HEK293 (cell line): Measurements from ENCODE around the gene CD59.

Experiments
- GLI4 ChIP-seq: fragments of 450-650 bp; formaldehyde crosslinking; IDR thresholded peaks from 2 replicates; pipeline ENCODE4 v1.5.1; 2016; ENCODE audit warnings: missing biosample characterization, missing genetic modification characterization
- YY1 ChIP-seq: fragments of 450-650 bp; formaldehyde crosslinking; IDR thresholded peaks from 2 replicates; pipeline ENCODE4 v1.5.1; 2018; ENCODE audit warnings: missing biosample characterization, missing genetic modification characterization
- ZBTB21 ChIP-seq: fragments of 450-650 bp; formaldehyde crosslinking; IDR thresholded peaks from 2 replicates; pipeline ENCODE4 v1.5.1; 2017; ENCODE audit warnings: missing biosample characterization, missing genetic modification characterization
- ZNF501 ChIP-seq: fragments of 450-650 bp; formaldehyde crosslinking; IDR thresholded peaks from 2 replicates; pipeline ENCODE4 v1.5.1; 2016; ENCODE audit warnings: missing biosample characterization, missing genetic modification characterization
- ZNF544 ChIP-seq: fragments of 450-650 bp; formaldehyde crosslinking; IDR thresholded peaks from 2 replicates; pipeline ENCODE4 v1.5.0; 2017; ENCODE audit warnings: missing biosample characterization, missing genetic modification characterization
- ZNF776 ChIP-seq: fragments of 450-650 bp; formaldehyde crosslinking; IDR thresholded peaks from 2 replicates; pipeline ENCODE4 v1.5.0; 2017; ENCODE audit warnings: missing biosample characterization, missing genetic modification characterization, borderline replicate concordance
- ZSCAN30 ChIP-seq: fragments of 450-650 bp; IDR thresholded peaks from 2 replicates; pipeline ENCODE4 v1.5.1; 2018; ENCODE audit warnings: missing biosample characterization, mild to moderate bottlenecking, missing genetic modification characterization, moderate library complexity
- TF ChIP-seq, protein P1 (sequence below): fragments of 450-650 bp; formaldehyde crosslinking; IDR thresholded peaks from 2 replicates; pipeline ENCODE4 v1.5.1; 2016; ENCODE audit warnings: missing biosample characterization, missing genetic modification characterization
- TF ChIP-seq, protein P2 (sequence below): fragments of 450-650 bp; formaldehyde crosslinking; IDR thresholded peaks from 2 replicates; pipeline ENCODE4 v1.5.1; 2016; ENCODE audit warnings: missing biosample characterization, missing genetic modification characterization
- TF ChIP-seq, protein P3 (sequence below): fragments of 450-650 bp; formaldehyde crosslinking; IDR thresholded peaks from 2 replicates; pipeline ENCODE4 v1.5.1; 2016; ENCODE audit warnings: missing biosample characterization, missing genetic modification characterization
- TF ChIP-seq, protein P4 (sequence below): fragments of 450-650 bp; formaldehyde crosslinking; IDR thresholded peaks from 2 replicates; pipeline ENCODE4 v1.5.1; 2016; ENCODE audit warnings: missing biosample characterization, missing genetic modification characterization, borderline replicate concordance
- TF ChIP-seq, protein P5 (sequence below): fragments of 450-650 bp; formaldehyde crosslinking; IDR thresholded peaks from 2 replicates; pipeline ENCODE4 v1.5.1; 2016; ENCODE audit warnings: missing biosample characterization, missing genetic modification characterization
- TF ChIP-seq, protein P6 (sequence below): IDR thresholded peaks from 2 replicates; pipeline ENCODE4 v1.6.1; 2011; ENCODE audit warnings: mild to moderate bottlenecking, low read depth, low read length, borderline replicate concordance
- TF ChIP-seq, protein P7 (sequence below): fragments of 450-650 bp; formaldehyde crosslinking; IDR thresholded peaks from 2 replicates; pipeline ENCODE4 v1.5.1; 2016; ENCODE audit warnings: missing biosample characterization, missing genetic modification characterization

DNA sequence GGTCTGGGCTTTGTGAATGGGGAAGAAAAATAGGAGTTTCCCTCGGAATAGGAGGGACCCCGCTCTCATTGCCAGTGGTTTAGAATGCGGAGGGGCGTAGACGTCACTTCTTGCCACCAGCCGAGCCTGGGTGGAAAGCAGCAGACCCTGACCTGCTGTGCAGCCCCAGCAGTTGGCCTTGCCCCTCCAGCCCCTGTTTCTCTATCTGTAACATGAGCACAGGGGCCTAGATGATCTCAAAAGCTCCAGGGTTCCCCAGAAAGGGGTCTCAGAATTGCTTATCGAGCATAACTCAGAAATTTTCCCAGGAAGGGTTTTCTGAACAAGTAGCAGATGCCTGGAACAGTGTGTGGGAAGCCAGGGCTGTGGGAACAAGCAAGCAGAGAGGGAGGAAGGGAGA is 79.5 kb downstream of the CD59 start:
- TF ChIP-seq, protein P1, sequence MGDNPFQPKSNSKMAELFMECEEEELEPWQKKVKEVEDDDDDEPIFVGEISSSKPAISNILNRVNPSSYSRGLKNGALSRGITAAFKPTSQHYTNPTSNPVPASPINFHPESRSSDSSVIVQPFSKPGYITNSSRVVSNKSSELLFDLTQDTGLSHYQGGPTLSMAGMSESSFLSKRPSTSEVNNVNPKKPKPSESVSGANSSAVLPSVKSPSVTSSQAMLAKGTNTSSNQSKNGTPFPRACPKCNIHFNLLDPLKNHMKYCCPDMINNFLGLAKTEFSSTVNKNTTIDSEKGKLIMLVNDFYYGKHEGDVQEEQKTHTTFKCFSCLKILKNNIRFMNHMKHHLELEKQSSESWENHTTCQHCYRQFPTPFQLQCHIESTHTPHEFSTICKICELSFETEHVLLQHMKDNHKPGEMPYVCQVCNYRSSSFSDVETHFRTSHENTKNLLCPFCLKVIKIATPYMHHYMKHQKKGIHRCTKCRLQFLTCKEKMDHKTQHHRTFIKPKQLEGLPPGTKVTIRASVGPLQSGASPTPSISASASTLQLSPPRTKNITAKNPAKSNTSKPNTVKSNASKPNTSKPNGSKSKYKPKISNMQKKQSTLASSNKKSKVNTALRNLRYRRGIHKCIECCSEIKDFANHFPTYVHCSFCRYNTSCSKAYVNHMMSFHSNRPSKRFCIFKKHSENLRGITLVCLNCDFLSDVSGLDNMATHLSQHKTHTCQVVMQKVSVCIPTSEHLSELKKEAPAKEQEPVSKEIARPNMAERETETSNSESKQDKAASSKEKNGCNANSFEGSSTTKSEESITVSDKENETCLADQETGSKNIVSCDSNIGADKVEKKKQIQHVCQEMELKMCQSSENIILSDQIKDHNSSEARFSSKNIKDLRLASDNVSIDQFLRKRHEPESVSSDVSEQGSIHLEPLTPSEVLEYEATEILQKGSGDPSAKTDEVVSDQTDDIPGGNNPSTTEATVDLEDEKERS (tag by site-specific recombination): no peak
- TF ChIP-seq, protein P2, sequence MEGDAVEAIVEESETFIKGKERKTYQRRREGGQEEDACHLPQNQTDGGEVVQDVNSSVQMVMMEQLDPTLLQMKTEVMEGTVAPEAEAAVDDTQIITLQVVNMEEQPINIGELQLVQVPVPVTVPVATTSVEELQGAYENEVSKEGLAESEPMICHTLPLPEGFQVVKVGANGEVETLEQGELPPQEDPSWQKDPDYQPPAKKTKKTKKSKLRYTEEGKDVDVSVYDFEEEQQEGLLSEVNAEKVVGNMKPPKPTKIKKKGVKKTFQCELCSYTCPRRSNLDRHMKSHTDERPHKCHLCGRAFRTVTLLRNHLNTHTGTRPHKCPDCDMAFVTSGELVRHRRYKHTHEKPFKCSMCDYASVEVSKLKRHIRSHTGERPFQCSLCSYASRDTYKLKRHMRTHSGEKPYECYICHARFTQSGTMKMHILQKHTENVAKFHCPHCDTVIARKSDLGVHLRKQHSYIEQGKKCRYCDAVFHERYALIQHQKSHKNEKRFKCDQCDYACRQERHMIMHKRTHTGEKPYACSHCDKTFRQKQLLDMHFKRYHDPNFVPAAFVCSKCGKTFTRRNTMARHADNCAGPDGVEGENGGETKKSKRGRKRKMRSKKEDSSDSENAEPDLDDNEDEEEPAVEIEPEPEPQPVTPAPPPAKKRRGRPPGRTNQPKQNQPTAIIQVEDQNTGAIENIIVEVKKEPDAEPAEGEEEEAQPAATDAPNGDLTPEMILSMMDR (tag by site-specific recombination): no peak
- TF ChIP-seq, protein P3, sequence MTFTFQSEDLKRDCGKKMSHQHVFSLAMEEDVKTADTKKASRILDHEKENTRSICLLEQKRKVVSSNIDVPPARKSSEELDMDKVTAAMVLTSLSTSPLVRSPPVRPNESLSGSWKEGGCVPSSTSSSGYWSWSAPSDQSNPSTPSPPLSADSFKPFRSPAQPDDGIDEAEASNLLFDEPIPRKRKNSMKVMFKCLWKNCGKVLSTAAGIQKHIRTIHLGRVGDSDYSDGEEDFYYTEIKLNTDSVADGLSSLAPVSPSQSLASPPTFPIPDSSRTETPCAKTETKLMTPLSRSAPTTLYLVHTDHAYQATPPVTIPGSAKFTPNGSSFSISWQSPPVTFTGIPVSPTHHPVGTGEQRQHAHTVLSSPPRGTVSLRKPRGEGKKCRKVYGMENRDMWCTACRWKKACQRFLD (tag by site-specific recombination): no peak
- TF ChIP-seq GLI4 (tag by site-specific recombination) (no peak), ZNF501 (tag by site-specific recombination) (no peak), ZNF544 (no peak), YY1 (tag by site-specific recombination) (no peak), ZBTB21 (tag by site-specific recombination) (no peak), ZSCAN30 (tag by site-specific recombination) (no peak), ZNF776 (tag by site-specific recombination) (no peak)
- TF ChIP-seq, protein P4, sequence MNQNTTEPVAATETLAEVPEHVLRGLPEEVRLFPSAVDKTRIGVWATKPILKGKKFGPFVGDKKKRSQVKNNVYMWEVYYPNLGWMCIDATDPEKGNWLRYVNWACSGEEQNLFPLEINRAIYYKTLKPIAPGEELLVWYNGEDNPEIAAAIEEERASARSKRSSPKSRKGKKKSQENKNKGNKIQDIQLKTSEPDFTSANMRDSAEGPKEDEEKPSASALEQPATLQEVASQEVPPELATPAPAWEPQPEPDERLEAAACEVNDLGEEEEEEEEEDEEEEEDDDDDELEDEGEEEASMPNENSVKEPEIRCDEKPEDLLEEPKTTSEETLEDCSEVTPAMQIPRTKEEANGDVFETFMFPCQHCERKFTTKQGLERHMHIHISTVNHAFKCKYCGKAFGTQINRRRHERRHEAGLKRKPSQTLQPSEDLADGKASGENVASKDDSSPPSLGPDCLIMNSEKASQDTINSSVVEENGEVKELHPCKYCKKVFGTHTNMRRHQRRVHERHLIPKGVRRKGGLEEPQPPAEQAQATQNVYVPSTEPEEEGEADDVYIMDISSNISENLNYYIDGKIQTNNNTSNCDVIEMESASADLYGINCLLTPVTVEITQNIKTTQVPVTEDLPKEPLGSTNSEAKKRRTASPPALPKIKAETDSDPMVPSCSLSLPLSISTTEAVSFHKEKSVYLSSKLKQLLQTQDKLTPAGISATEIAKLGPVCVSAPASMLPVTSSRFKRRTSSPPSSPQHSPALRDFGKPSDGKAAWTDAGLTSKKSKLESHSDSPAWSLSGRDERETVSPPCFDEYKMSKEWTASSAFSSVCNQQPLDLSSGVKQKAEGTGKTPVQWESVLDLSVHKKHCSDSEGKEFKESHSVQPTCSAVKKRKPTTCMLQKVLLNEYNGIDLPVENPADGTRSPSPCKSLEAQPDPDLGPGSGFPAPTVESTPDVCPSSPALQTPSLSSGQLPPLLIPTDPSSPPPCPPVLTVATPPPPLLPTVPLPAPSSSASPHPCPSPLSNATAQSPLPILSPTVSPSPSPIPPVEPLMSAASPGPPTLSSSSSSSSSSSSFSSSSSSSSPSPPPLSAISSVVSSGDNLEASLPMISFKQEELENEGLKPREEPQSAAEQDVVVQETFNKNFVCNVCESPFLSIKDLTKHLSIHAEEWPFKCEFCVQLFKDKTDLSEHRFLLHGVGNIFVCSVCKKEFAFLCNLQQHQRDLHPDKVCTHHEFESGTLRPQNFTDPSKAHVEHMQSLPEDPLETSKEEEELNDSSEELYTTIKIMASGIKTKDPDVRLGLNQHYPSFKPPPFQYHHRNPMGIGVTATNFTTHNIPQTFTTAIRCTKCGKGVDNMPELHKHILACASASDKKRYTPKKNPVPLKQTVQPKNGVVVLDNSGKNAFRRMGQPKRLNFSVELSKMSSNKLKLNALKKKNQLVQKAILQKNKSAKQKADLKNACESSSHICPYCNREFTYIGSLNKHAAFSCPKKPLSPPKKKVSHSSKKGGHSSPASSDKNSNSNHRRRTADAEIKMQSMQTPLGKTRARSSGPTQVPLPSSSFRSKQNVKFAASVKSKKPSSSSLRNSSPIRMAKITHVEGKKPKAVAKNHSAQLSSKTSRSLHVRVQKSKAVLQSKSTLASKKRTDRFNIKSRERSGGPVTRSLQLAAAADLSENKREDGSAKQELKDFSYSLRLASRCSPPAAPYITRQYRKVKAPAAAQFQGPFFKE (tag by site-specific recombination): no peak
- TF ChIP-seq, protein P5, sequence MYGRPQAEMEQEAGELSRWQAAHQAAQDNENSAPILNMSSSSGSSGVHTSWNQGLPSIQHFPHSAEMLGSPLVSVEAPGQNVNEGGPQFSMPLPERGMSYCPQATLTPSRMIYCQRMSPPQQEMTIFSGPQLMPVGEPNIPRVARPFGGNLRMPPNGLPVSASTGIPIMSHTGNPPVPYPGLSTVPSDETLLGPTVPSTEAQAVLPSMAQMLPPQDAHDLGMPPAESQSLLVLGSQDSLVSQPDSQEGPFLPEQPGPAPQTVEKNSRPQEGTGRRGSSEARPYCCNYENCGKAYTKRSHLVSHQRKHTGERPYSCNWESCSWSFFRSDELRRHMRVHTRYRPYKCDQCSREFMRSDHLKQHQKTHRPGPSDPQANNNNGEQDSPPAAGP: no peak
- TF ChIP-seq, protein P6, sequence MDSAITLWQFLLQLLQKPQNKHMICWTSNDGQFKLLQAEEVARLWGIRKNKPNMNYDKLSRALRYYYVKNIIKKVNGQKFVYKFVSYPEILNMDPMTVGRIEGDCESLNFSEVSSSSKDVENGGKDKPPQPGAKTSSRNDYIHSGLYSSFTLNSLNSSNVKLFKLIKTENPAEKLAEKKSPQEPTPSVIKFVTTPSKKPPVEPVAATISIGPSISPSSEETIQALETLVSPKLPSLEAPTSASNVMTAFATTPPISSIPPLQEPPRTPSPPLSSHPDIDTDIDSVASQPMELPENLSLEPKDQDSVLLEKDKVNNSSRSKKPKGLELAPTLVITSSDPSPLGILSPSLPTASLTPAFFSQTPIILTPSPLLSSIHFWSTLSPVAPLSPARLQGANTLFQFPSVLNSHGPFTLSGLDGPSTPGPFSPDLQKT: no peak
- TF ChIP-seq, protein P7, sequence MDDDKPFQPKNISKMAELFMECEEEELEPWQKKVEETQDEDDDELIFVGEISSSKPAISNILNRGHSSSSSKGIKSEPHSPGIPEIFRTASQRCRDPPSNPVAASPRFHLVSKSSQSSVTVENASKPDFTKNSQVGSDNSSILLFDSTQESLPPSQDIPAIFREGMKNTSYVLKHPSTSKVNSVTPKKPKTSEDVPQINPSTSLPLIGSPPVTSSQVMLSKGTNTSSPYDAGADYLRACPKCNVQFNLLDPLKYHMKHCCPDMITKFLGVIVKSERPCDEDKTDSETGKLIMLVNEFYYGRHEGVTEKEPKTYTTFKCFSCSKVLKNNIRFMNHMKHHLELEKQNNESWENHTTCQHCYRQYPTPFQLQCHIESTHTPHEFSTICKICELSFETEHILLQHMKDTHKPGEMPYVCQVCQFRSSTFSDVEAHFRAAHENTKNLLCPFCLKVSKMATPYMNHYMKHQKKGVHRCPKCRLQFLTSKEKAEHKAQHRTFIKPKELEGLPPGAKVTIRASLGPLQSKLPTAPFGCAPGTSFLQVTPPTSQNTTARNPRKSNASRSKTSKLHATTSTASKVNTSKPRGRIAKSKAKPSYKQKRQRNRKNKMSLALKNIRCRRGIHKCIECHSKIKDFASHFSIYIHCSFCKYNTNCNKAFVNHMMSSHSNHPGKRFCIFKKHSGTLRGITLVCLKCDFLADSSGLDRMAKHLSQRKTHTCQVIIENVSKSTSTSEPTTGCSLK (tag by site-specific recombination): no peak
